ENCODE measurements around the gene MGLL. TPM values are rescaled to one million over a fixed set of nuclear protein-coding genes. Genes with fewer than 3 reads are reported as not detected.

The MGLL gene
- total RNA-seq, 1 donor from 2014 or later = 10.3 TPM

DNA sequence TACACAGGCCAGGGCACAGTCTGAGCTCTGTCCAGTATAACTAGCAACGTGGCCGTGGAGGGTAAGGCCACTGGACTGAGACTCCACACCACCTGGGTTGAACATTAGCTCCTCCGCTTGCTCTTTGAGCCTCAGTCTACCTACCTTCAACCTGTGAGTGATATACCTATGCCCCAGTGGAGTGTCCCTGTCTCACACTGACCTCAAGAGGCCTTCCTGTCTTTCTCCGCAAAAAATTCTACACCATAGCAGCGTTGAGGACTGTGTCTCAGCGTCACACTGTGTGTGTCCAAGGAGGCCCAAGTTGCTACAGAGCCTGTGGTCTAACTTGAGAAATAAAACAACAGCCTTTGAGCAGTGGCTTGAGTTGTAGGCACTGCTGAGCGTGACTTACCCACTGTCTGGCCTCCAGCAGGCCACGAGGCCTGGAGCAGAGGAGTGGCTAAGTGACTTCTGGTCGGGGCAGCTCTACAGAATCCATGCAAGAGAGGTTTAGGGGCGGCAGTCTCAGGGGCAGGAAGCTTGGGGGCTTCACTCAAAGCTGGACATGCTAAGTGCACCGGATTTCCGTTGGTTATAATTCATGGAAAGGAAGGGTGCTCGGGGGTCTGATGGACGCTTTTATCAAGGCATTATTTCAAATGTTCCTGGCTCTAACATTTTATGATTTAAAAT, 2.0 kb upstream of the MGLL start:
- peaks cover 15% of the 10 kb centered on the region for H3K36me3 Mint-ChIP-seq (ENCODE audit: unreplicated experiment)
- TF ChIP-seq CTCF (IDR thresholded peaks at IDR 0.05; ENCODE audit: partially characterized antibody, unreplicated experiment) = no peak
- H3K4me1 Mint-ChIP-seq (ENCODE audit: low read depth, unreplicated experiment) = peaks cover 13% of the 10 kb centered on the region
- H3K27me3 Mint-ChIP-seq (ENCODE audit: unreplicated experiment) = peaks cover 7% of the 10 kb centered on the region
- peaks cover 6% of the 10 kb centered on the region for H3K9me3 Mint-ChIP-seq (ENCODE audit: unreplicated experiment)
- H3K4me3 Mint-ChIP-seq (ENCODE audit: unreplicated experiment) = peak overlapping the region; percentile 18
- DNase-seq = no peak
- H3K27ac Mint-ChIP-seq (ENCODE audit: unreplicated experiment) = no peak overlapping the region

- no peak for DNase-seq
- H3K36me3 Mint-ChIP-seq (ENCODE audit: unreplicated experiment) = peaks cover 6% of the 10 kb centered on the region
- H3K27me3 Mint-ChIP-seq (ENCODE audit: unreplicated experiment) = peaks cover 7% of the 10 kb centered on the region
Measured at GRCh38 chr3:127823426-127823857, 1.1 kb upstream of the MGLL start.

GRCh38 chr3:127822682-127823425, 539 bp upstream of the MGLL start:
- peak; percentile 44 for DNase-seq
- peak overlapping the region; percentile 90 for H3K4me3 Mint-ChIP-seq (ENCODE audit: unreplicated experiment)

More at GRCh38 chr3:127823426-127823857, 1.1 kb upstream of the MGLL start:
- peaks cover 13% of the 10 kb centered on the region for H3K4me1 Mint-ChIP-seq (ENCODE audit: low read depth, unreplicated experiment)
- no peak for TF ChIP-seq CTCF (IDR thresholded peaks at IDR 0.05; ENCODE audit: partially characterized antibody, unreplicated experiment)
- no peak overlapping the region for H3K27ac Mint-ChIP-seq (ENCODE audit: unreplicated experiment)
- peaks cover 3% of the 10 kb centered on the region for H3K9me3 Mint-ChIP-seq (ENCODE audit: unreplicated experiment)
- peak overlapping the region; percentile 84 for H3K4me3 Mint-ChIP-seq (ENCODE audit: unreplicated experiment)

GRCh38 chr3:127821394-127821793, 921 bp downstream of the MGLL start:
- no peak for TF ChIP-seq CTCF (IDR thresholded peaks at IDR 0.05; ENCODE audit: partially characterized antibody, unreplicated experiment)
- peaks cover 2% of the 10 kb centered on the region for H3K36me3 Mint-ChIP-seq (ENCODE audit: unreplicated experiment)
- H3K4me1 Mint-ChIP-seq (ENCODE audit: low read depth, unreplicated experiment) = peaks cover 15% of the 10 kb centered on the region
- DNase-seq = no peak
- no peak overlapping the region for H3K27ac Mint-ChIP-seq (ENCODE audit: unreplicated experiment)
- H3K27me3 Mint-ChIP-seq (ENCODE audit: unreplicated experiment) = peaks cover 5% of the 10 kb centered on the region
- peak overlapping the region; percentile 90 for H3K4me3 Mint-ChIP-seq (ENCODE audit: unreplicated experiment)
- H3K9me3 Mint-ChIP-seq (ENCODE audit: unreplicated experiment) = peaks cover 3% of the 10 kb centered on the region

More at GRCh38 chr3:127822682-127823425, 539 bp upstream of the MGLL start:
- Mint-ChIP-seq H3K9me3 (ENCODE audit: unreplicated experiment) (peaks cover 3% of the 10 kb centered on the region), H3K36me3 (ENCODE audit: unreplicated experiment) (peaks cover 5% of the 10 kb centered on the region), H3K27ac (ENCODE audit: unreplicated experiment) (no peak overlapping the region), H3K27me3 (ENCODE audit: unreplicated experiment) (peaks cover 7% of the 10 kb centered on the region), H3K4me1 (ENCODE audit: low read depth, unreplicated experiment) (peaks cover 13% of the 10 kb centered on the region)
- TF ChIP-seq CTCF (IDR thresholded peaks at IDR 0.05; ENCODE audit: partially characterized antibody, unreplicated experiment) = no peak

All from glutamatergic neuron (in vitro differentiated cells).